Measurements from ENCODE around the gene NFE2L2.

DNA sequence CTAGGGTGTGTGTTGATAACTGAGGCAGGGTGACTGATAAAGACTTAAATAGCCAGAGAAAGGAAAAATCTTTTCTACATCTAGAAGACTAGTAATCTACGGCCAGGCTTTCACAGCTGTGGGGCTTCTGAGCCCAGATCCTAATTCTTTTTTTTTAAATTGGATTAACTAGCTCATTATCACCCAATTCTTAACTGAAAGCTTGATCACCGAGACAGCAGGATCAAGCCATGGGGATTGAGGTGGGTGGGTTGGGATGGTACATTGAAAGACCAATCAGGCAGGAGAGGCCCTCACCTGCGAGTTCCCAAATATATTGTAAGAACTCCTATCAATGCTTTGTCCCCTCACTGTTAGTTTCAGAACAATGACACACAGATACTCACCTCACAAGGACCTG is 20.0 kb upstream of the NFE2L2 start:
- TF ChIP-seq ZNF274 (IDR thresholded peaks at IDR 0.05; ENCODE audit: low read depth, low read length), result no peak
- TF ChIP-seq SUZ12 (IDR thresholded peaks at IDR 0.05; ENCODE audit: extremely low read depth, insufficient read depth, insufficient read length), result no peak
- no peak for TF ChIP-seq YY1 (IDR thresholded peaks at IDR 0.05; ENCODE audit: insufficient read depth, insufficient read length)
